ENCODE measurements around the gene SPPL2C. TPM values are rescaled to one million over a fixed set of nuclear protein-coding genes. Genes with fewer than 3 reads are reported as not detected.

Gene SPPL2C
- total RNA-seq, 1 donor from 2014 or later: not detected

DNA sequence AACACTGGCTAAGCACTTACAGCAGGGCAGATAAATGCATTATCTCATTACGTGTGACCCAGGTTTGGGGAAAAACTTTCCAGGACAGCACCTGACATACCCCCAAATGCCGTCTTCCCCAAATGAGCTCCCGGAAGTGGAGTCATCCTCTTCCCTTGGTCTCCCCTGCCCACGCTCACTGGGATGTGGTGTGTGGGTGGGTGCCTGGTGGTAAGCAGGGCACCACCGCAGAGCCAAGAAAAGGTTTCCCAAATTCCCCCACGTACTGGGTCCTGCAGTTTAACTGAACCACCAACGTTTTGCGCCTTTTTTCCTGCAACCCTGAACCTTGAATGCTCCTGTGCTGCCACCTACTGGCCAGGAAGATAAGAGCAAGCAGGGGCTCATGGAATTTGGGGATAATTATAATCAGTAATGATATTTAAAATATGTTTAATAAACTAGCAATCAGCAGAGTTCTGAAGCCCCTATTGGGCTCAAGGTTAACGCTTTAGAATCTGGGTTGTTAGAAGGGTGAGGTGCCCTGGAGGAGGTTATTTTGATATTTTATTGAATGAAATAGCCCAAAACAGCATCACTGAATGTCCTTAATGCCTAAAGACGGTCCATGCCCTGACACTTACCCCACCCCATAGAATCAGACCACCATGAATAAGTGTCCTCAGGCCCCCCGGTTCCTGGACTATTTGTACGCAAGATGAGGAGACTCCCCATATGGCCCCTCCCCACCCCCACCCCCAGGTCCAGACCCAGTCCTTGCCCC, 8.0 kb downstream of the SPPL2C start:
- Mint-ChIP-seq H3K9me3 (peaks cover 2% of the 10 kb centered on the region), H3K27ac (no peak overlapping the region), H3K4me1 (no peaks in the 10 kb centered on the region), H3K4me3 (no peak overlapping the region), H3K27me3 (ENCODE audit: insufficient read depth, low read depth) (peaks cover 10% of the 10 kb centered on the region), H3K36me3 (no peaks in the 10 kb centered on the region)
- Histone ChIP-seq H3K27me3 (no peaks in the 10 kb centered on the region), H3K4me2 (no peak overlapping the region), H3K79me2 (ENCODE audit: low read depth) (no peaks in the 10 kb centered on the region), H3K4me3 (no peak overlapping the region), H2AFZ (replicated peaks) (no peak overlapping the region), H3K9me3 (ENCODE audit: low read depth) (no peaks in the 10 kb centered on the region), H3K4me1 (no peaks in the 10 kb centered on the region), H3K9ac (no peak overlapping the region), H3K27ac (no peak overlapping the region), H3K36me3 (no peaks in the 10 kb centered on the region), H4K20me1 (ENCODE audit: low read depth) (peaks cover 1% of the 10 kb centered on the region), H3F3A (ENCODE audit: low read depth) (no peaks in the 10 kb centered on the region)
- DNase-seq (ENCODE audit: low spot score): peak; percentile 81
- TF ChIP-seq, protein P1, sequence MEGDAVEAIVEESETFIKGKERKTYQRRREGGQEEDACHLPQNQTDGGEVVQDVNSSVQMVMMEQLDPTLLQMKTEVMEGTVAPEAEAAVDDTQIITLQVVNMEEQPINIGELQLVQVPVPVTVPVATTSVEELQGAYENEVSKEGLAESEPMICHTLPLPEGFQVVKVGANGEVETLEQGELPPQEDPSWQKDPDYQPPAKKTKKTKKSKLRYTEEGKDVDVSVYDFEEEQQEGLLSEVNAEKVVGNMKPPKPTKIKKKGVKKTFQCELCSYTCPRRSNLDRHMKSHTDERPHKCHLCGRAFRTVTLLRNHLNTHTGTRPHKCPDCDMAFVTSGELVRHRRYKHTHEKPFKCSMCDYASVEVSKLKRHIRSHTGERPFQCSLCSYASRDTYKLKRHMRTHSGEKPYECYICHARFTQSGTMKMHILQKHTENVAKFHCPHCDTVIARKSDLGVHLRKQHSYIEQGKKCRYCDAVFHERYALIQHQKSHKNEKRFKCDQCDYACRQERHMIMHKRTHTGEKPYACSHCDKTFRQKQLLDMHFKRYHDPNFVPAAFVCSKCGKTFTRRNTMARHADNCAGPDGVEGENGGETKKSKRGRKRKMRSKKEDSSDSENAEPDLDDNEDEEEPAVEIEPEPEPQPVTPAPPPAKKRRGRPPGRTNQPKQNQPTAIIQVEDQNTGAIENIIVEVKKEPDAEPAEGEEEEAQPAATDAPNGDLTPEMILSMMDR (IDR thresholded peaks at IDR 0.05): peak; percentile 96
- TF ChIP-seq EZH2 (IDR thresholded peaks at IDR 0.05): no peak

DNA sequence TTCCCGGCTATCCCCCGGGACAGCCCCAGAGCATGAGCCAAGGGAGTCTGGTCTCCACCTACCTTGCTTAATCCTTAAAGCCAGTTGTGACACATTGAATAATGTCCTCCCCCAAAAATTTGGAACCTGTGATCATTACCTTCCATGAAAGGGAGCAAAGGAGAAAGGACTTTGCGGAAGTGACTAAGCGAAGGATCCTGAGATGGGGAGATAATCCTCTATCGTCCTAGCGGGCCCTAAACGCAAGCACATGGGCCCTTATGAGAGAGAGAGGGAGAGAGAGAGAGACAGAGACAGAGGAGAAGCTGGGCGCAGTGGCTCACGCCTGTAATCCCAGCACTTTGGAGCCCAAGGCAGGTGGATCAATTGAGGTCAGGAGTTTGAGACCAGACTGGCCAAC, 9.5 kb downstream of the SPPL2C start:
- no peaks in the 10 kb centered on the region for H3K79me2 ChIP-seq (ENCODE audit: low read depth)
- no peaks in the 10 kb centered on the region for H3K9me3 Mint-ChIP-seq
- peaks cover 7% of the 10 kb centered on the region for H3K27me3 Mint-ChIP-seq (ENCODE audit: insufficient read depth, low read depth)
- no peak overlapping the region for H3K27ac ChIP-seq
- no peaks in the 10 kb centered on the region for H3K4me1 Mint-ChIP-seq
- H3F3A ChIP-seq (ENCODE audit: low read depth): no peaks in the 10 kb centered on the region
- no peak overlapping the region for H2AFZ ChIP-seq (replicated peaks)
- no peaks in the 10 kb centered on the region for H3K36me3 Mint-ChIP-seq
- H3K4me1 ChIP-seq: no peaks in the 10 kb centered on the region
- H3K9ac ChIP-seq: no peak overlapping the region
- no peak overlapping the region for H3K4me3 ChIP-seq
- H3K4me3 Mint-ChIP-seq: no peak overlapping the region
- DNase-seq (ENCODE audit: low spot score): no peak
- no peaks in the 10 kb centered on the region for H3K36me3 ChIP-seq
- TF ChIP-seq EZH2 (IDR thresholded peaks at IDR 0.05): no peak
- TF ChIP-seq EZH2phosphoT487 (IDR thresholded peaks at IDR 0.05): no peak
- TF ChIP-seq, protein P1 (IDR thresholded peaks at IDR 0.05): no peak
- H3K27ac Mint-ChIP-seq: no peak overlapping the region
- H4K20me1 ChIP-seq (ENCODE audit: low read depth): peaks cover 3% of the 10 kb centered on the region
- no peaks in the 10 kb centered on the region for H3K27me3 ChIP-seq
- H3K4me2 ChIP-seq: no peak overlapping the region
- H3K9me3 ChIP-seq (ENCODE audit: low read depth): no peaks in the 10 kb centered on the region

DNA sequence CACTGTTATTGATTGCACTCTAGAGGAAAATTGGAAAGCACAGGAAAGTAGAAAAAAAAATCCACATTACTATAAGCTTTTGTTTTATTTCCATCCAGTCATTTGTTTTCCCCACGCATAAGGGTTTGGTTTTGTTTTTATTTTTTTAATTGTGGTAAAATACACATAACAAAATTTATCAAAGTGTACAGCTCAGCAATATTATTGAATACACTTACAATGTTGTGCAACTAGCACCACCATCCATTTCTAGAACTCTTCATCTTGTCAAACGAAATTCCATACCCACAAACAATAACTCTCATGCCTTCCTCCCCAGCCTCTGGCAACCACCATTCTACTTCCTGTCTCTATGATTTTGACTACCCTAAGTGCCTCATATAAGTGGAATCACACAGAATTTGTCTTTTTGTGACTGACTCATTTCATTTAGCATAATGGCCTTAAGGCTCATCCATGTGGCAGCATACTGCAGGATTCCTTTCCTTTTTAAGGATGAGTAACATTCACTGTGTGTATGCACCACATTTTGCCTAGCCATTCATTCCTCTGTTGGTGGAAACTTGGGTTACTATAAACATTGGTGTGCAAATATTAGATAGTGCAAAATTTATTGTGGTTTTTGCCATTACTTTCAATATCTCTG, 11.1 kb downstream of the SPPL2C start:
- Mint-ChIP-seq H3K9me3 (no peaks in the 10 kb centered on the region), H3K4me1 (no peaks in the 10 kb centered on the region), H3K27ac (no peak overlapping the region), H3K36me3 (no peaks in the 10 kb centered on the region), H3K4me3 (no peak overlapping the region), H3K27me3 (ENCODE audit: insufficient read depth, low read depth) (peaks cover 12% of the 10 kb centered on the region)
- no peak overlapping the region for H3K4me2 ChIP-seq
- peaks cover 3% of the 10 kb centered on the region for H4K20me1 ChIP-seq (ENCODE audit: low read depth)
- H3K9ac ChIP-seq: no peak overlapping the region
- no peaks in the 10 kb centered on the region for H3F3A ChIP-seq (ENCODE audit: low read depth)
- H2AFZ ChIP-seq (replicated peaks): no peak overlapping the region
- H3K4me3 ChIP-seq: no peak overlapping the region
- no peak for TF ChIP-seq EZH2phosphoT487 (IDR thresholded peaks at IDR 0.05)
- TF ChIP-seq EZH2 (IDR thresholded peaks at IDR 0.05): no peak
- TF ChIP-seq, protein P1 (IDR thresholded peaks at IDR 0.05): no peak
- no peaks in the 10 kb centered on the region for H3K27me3 ChIP-seq
- H3K36me3 ChIP-seq: no peaks in the 10 kb centered on the region
- no peaks in the 10 kb centered on the region for H3K9me3 ChIP-seq (ENCODE audit: low read depth)
- H3K27ac ChIP-seq: no peak overlapping the region
- no peak for DNase-seq (ENCODE audit: low spot score)
- no peaks in the 10 kb centered on the region for H3K79me2 ChIP-seq (ENCODE audit: low read depth)
- H3K4me1 ChIP-seq: no peaks in the 10 kb centered on the region
